Hepatocyte (in vitro differentiated cells): ENCODE results near the gene FXYD6. TPM values are rescaled to one million over a fixed set of nuclear protein-coding genes. Genes with fewer than 3 reads are reported as not detected.

Experiments
- DNase-seq: peaks from one replicate; pipeline ENCODE4 v3.0.0-alpha.2; 2016; ENCODE audit warnings: low spot score
- H2AFZ ChIP-seq: fragments of 200-600 bp; sonication (generic); 2 replicates; pipeline ENCODE4 v1.6.0; 2016; ENCODE audit warnings: antibody characterized with exemption, mild to moderate bottlenecking
- H3K27ac ChIP-seq: fragments of 200-600 bp; sonication (generic); 2 replicates; pipeline ENCODE4 v1.5.1; 2016; ENCODE audit warnings: mild to moderate bottlenecking
- H3K27me3 ChIP-seq: fragments of 200-600 bp; sonication (generic); 2 replicates; pipeline ENCODE4 v1.6.1; 2016
- H3K36me3 ChIP-seq: fragments of 200-600 bp; sonication (generic); replicated peaks from 2 replicates; pipeline ENCODE4 v1.5.1; 2016; ENCODE audit warnings: low read depth; ENCODE audit not compliant: insufficient read depth
- H3K4me1 ChIP-seq: fragments of 200-600 bp; sonication (generic); 2 replicates; pipeline ENCODE4 v1.5.1; 2016; ENCODE audit warnings: mild to moderate bottlenecking, moderate library complexity; ENCODE audit not compliant: insufficient read depth
- H3K4me2 ChIP-seq: fragments of 200-600 bp; sonication (generic); 2 replicates; pipeline ENCODE4 v1.6.0; 2016
- H3K4me3 ChIP-seq: fragments of 200-600 bp; sonication (generic); 2 replicates; pipeline ENCODE4 v1.5.1; 2016; ENCODE audit warnings: mild to moderate bottlenecking
- H3K79me2 ChIP-seq: fragments of 200-600 bp; sonication (generic); 2 replicates; pipeline ENCODE4 v1.6.0; 2017; ENCODE audit warnings: mild to moderate bottlenecking
- H3K9me2 ChIP-seq: fragments of 200-600 bp; sonication (generic); replicated peaks from 2 replicates; pipeline ENCODE4 v1.6.0; 2017; ENCODE audit warnings: mild to moderate bottlenecking; ENCODE audit not compliant: insufficient read depth
- H3K9me3 ChIP-seq: fragments of 200-600 bp; sonication (generic); 2 replicates; pipeline ENCODE4 v1.5.1; 2016; ENCODE audit warnings: low read depth, mild to moderate bottlenecking
- H4K20me1 ChIP-seq: fragments of 200-600 bp; sonication (generic); 2 replicates; pipeline ENCODE4 v1.6.0; 2016; ENCODE audit warnings: mild to moderate bottlenecking; ENCODE audit not compliant: insufficient read depth, poor library complexity, severe bottlenecking
- CTCF ChIP-seq: fragments of 200-600 bp; sonication (generic); IDR thresholded peaks from 2 replicates; pipeline ENCODE4 v1.5.1; 2016; ENCODE audit warnings: antibody characterized with exemption, mild to moderate bottlenecking; ENCODE audit not compliant: poor library complexity
- EZH2 ChIP-seq: fragments of 200-600 bp; sonication (generic); IDR thresholded peaks from 2 replicates; pipeline ENCODE4 v1.6.1; 2016; ENCODE audit warnings: antibody characterized with exemption, mild to moderate bottlenecking, borderline replicate concordance
- EZH2phosphoT487 ChIP-seq: fragments of 200-600 bp; sonication (generic); IDR thresholded peaks from one replicate; pipeline ENCODE4 v1.6.1; 2018; ENCODE audit warnings: antibody characterized with exemption, mild to moderate bottlenecking, low read depth, moderate library complexity; ENCODE audit not compliant: unreplicated experiment, severe bottlenecking
- WGBS: methylation state at CpG from one replicate; pipeline ENCODE4 v1.1.6; 2016; ENCODE audit warnings: low lambda C conversion rate; ENCODE audit errors: missing lambda C conversion rate; 5-methylcytosine and 5-hydroxymethylcytosine counted together
- polyA plus RNA-seq: library from polyadenylated mRNA; unstranded; fragments of >200 nt; fragmentation: Nextera tagmentation; extraction: Ambion mirVana; gene quantifications from 2 replicates; pipeline ENCODE4 v1.2.1, GENCODE V29; 2016
- total RNA-seq: library from RNA; depleted of rRNA; stranded (reverse); fragments of >200 nt; gene quantifications from 2 replicates; pipeline ENCODE4 v1.2.3, GENCODE V29; 2014

FXYD6 gene
- total and polyA plus RNA-seq, 2 experiments from 2014 or later, result 28.3 to 56.9 TPM

DNA sequence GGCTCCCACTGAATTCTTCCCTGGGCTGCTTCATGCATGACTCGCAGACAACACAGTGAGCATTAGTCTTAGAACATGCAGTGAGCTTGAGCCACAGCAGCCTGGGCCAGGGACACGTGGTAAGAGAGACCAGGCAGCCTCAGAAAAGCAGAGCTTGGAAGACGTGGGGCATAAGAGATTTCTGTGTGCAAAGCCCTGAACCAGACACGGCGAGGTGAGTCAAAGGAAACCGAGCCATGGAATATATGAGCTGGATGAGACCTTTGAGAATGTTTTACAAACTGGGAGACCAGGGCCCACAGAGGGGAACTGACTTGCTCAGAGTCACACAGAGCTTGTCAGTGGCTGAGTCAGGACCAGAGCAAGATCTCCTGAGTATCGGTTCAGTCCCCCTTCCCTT lies 8.5 kb upstream of the FXYD6 start:
- Histone ChIP-seq H3K9me3 (no peaks in the 10 kb centered on the region), H3K4me2 (peak overlapping the region; percentile 30), H4K20me1 (no peaks in the 10 kb centered on the region), H3K4me1 (peaks cover 19% of the 10 kb centered on the region), H3K27ac (peak overlapping the region; percentile 89), H3K27me3 (peaks cover 15% of the 10 kb centered on the region), H2AFZ (no peak overlapping the region), H3K79me2 (no peaks in the 10 kb centered on the region), H3K4me3 (no peak overlapping the region), H3K9me2 (no peaks in the 10 kb centered on the region), H3K36me3 (no peaks in the 10 kb centered on the region)
- no peak for TF ChIP-seq CTCF
- no peak for TF ChIP-seq EZH2
- TF ChIP-seq EZH2phosphoT487, result no peak
- WGBS, result 67% methylated on average over 7 of the region's 7 CpGs
- peak; percentile 69 for DNase-seq

DNA sequence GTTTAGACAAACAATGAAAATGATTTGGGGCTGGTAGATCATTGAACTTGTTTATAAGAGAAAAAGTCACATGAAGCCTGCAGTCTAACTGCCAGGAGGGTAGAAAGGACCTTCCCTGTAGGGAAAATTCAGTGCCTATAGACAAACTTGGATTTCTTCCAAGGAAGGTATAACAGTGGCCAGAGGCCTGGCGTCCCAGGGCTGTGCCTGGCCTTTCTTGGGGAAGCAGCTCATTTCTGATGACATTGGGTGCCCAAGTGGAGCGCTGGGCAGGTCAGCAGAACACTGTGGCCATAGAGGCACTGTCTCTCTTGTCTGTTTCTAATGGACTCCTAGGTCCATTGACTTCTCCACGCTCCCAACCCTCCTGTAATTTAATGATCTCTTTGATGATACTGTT lies 6.6 kb upstream of the FXYD6 start:
- Histone ChIP-seq H3K4me3 (no peak overlapping the region), H3K4me1 (peaks cover 16% of the 10 kb centered on the region), H3K27ac (no peak overlapping the region), H3K9me3 (no peaks in the 10 kb centered on the region), H3K27me3 (peaks cover 24% of the 10 kb centered on the region), H3K9me2 (no peaks in the 10 kb centered on the region), H3K79me2 (no peaks in the 10 kb centered on the region), H3K4me2 (no peak overlapping the region), H4K20me1 (no peaks in the 10 kb centered on the region), H3K36me3 (no peaks in the 10 kb centered on the region), H2AFZ (no peak overlapping the region)
- no peak for TF ChIP-seq CTCF
- DNase-seq, result no peak
- 71% methylated on average over 3 of the region's 3 CpGs for WGBS

DNA sequence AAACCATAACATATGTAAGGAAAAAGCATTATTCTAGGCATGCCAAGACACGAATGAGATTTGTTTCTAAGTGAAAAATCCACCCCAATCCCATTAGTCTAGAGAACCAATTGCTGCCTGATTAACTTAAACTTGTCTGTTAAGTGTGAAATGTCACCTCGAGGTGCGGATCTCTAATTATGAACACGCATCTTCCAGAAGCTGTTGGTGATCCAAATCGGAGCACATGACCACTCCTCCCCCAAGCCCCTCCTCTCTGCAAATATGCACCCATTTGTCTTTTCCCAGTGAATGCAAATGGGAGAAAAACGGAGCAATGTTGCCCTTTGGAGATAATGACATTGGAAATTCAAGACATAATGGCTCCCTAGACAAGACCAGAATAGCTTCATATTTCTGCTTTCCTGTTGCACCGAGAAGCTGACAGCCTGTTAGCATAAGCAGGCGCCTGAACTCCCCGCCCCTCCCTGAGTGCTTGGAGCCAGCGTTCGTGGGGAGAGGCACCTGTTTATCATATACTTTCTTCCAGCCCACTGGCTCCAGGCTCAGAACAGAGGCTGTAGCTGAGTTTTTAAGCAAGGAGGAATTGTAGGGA lies 6.0 kb upstream of the FXYD6 start:
- Histone ChIP-seq H3K4me3 (no peak overlapping the region), H3K9me2 (no peaks in the 10 kb centered on the region), H3K36me3 (no peaks in the 10 kb centered on the region), H4K20me1 (no peaks in the 10 kb centered on the region), H3K4me1 (peaks cover 12% of the 10 kb centered on the region), H2AFZ (no peak overlapping the region), H3K4me2 (peak overlapping the region; percentile 20), H3K9me3 (no peaks in the 10 kb centered on the region), H3K27ac (no peak overlapping the region), H3K27me3 (peaks cover 30% of the 10 kb centered on the region), H3K79me2 (no peaks in the 10 kb centered on the region)
- DNase-seq, result peak; percentile 43
- TF ChIP-seq EZH2, result no peak
- no peak for TF ChIP-seq EZH2phosphoT487
- TF ChIP-seq CTCF, result no peak
- WGBS, result 34% methylated on average over 11 of the region's 11 CpGs

- peaks cover 16% of the 10 kb centered on the region for H3K4me1 ChIP-seq
- WGBS, result 93% methylated on average over 5 of the region's 5 CpGs
- no peak overlapping the region for H3K27ac ChIP-seq
- H3K27me3 ChIP-seq, result peaks cover 32% of the 10 kb centered on the region
- H2AFZ ChIP-seq, result no peak overlapping the region
- no peak for TF ChIP-seq EZH2
- no peak for TF ChIP-seq CTCF
- no peak for TF ChIP-seq EZH2phosphoT487
- H3K79me2 ChIP-seq, result no peaks in the 10 kb centered on the region
- no peak overlapping the region for H3K4me2 ChIP-seq
- H4K20me1 ChIP-seq, result no peaks in the 10 kb centered on the region
- no peaks in the 10 kb centered on the region for H3K9me2 ChIP-seq
- no peak overlapping the region for H3K4me3 ChIP-seq
- H3K36me3 ChIP-seq, result no peaks in the 10 kb centered on the region
- no peaks in the 10 kb centered on the region for H3K9me3 ChIP-seq
- DNase-seq, result no peak
Observed at GRCh38 chr11:117881217-117881616, 4.8 kb upstream of the FXYD6 start.
